Measurements from ENCODE around the gene GLI2.

GLI2 gene

DNA sequence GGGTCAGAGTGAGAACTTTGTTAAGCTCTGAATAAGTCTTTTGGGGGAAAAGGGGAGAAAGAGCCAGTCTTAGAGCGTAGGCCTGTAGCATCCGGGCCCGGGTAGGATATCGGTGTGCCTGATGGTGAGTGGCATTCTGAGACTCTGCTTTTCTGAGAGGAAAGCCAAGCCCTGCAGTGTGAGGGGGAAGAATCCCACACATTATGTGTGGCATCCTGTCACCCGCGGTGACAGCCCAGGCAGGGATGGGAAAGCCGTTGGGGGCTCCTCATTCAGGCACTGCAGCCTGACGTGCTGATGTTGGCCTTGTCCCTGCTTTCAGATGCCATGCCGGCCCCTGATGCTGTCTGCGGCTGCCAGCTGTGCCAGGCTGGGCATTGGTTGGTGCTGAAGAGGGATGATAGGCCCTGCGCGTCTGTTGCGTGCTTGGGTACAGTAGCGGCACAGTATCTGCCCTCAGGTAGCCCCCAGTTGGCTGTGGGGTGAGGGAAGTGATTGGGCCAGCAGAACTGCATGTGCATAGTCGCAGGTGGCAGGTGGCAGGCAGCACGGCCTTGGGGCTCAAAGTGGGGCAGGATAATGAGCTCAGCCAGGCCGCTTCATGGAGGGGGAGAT, 37.6 kb downstream of the GLI2 start:
- no peak for DNase-seq

DNA sequence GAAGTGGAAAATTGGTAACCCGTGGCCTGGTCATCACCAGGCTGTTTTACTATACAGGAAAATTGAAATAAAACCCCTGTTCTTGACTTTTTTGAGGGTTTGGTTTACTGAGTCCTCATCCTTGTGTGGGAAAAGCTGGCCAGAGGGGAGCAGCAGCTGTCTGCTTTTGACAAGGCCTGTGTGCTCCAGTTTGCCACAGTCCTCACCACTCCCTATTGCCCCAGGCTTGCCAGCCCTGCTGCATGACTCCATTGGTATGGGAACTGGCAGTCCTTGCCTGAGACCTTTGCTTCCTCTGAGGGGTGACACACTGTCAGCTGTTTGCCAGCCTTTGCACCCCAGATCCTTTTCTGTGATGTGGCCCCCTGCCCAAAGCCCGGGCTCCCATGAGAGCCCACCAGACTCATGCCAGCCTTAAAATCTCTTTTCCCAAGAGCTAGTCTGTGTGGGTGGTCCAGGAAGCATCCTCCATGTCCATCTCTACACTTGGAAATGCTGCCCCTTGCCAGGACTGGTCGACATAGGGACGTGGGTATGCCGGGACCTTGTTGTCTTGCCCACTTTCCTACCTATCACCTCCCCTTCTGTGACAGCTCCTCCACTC, 39.0 kb downstream of the GLI2 start:
- DNase-seq: no peak

DNA sequence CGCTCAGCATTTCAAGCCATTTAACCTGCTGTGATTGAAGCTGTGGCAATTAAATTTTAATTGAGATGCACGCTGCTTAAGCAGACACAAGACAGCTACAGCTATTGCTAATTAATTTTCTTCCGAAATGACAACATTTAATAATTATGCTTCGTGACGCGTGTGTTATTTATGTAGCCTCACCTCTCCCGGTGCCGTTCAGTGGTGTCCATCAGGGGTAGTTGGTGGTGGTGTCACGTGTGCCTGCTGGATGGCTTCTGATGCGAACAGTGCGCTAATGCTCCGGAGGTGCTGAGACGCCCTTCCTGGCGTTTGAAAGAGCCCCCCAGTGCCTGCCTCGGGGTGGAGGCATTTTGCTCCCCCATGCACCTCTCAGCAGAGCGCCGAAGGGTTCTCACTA, 39.5 kb downstream of the GLI2 start:
- DNase-seq: no peak

DNA sequence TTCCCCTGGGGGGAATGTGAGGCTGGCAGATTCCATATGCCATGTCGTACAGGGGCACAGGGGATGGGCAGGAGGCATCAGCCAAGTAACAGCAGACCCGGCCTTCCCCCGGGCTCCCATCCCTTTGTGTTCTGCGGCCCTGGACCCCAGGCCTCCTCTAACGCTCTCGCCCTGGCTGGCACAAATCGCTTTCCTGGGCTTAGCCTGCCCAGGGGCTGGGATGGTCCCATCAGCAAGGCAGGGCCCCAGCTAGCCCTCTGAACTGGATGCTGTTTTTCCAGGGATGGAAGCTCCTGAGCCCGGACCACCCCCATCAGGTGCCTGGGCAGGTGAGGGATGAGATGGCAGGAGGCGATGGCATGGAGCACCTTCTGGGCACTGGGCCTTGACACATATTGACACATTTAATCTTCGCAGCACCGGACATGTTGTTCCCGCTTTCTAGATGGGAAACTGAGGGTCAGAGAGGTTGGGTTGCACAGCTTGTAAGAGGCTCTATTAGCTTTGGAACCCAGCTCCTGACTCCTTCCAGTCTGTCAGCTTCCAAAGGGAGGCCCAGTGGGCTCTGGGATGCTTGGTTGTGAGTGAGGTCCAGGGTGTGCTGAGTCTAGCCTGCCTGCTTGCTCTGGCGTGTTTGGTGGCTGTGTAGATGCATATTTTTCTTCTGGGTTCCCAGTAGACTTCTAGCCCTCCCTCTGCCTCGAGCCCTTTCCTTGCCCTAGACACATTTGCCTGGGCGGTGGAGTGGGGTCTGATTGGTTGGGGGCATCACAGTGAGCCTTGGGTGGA, 40.3 kb downstream of the GLI2 start:
- DNase-seq: no peak

DNA sequence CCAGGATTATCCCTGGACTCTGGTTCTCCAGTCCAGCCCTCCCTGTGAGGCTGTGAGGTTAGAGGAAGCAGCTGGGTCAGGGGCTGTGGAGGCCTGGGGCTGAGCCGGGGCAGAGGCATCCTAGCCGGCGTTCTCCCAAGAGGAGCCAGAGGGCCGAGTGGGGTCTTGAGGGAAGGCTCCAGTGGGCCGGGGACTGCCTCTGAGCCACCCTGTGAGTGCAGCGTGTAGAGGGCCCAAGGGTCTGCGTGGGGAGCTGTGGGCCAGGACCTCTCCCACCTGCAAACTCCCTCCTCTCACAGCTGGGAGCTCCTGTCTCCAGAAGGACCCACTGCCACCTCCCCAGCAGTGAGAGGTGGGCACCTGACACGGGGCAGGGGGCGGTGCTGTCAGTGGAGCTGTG, 41.0 kb downstream of the GLI2 start:
- DNase-seq: no peak

DNA sequence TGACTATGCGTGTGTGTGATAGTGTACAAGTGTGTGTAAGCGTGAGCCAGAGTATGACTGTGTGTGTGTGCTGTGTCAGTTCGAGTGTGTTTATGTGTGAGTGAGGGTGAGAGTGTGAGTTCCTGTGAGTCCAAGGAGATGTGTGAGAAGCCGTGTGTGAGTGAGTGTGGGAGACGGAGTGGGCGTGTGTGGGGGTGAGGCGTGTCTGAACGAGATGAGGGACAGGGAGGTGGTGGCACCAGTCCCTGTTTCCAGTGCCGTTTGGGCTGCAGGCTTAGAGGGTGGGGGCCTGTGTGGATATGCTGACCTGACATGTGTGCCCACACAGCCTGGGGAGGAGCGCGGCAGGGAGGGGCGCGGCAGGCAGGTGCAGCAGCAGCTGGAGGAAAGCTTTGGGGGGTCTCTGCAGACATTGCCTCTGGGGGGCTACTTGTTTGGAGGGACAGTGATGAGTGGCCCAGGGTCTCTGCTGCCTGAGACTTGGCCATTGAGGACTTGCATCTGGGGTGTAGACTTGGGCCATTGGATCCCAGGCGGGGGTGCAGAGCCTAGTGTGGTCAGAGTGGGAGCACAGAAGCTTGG, 41.6 kb downstream of the GLI2 start:
- no peak for DNase-seq

DNA sequence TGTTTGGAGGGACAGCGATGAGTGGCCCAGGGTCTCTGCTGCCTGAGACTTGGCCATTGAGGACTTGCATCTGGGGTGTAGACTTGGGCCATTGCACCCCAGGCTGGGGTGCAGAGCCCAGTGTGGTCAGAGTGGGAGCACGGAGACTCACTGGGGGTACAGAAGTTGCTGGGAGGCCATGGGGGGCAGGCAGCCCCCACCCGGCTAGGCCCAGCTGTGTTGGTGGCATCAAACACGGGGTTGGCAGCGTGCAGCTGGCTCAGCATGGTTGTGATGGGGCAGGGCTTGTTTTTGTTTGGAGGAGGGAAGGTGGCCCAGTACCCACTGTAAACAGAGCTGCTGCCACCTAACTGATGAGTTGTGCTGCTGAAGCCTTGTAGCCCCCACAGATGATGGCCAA, 42.1 kb downstream of the GLI2 start:
- DNase-seq: no peak

DNA sequence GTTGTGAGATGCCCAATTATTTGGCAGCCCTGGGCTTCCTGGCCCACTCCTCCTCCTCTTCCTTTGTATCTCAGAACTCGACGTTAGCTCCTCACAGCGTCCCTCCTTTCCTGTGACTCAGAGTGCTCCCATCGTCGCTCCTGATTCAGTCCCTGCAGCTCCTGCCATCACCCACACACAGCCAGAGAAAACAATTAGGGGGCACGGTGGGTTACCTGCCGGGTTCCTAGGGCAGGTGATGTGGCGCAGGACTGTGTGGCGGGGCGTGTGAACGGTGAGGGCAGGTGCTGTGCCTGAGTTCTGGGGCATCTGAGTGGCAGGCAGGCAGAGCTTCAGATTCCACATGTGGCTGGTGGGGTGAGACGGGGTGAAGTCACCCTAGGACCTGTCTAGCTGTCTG, 42.6 kb downstream of the GLI2 start:
- DNase-seq: no peak

DNA sequence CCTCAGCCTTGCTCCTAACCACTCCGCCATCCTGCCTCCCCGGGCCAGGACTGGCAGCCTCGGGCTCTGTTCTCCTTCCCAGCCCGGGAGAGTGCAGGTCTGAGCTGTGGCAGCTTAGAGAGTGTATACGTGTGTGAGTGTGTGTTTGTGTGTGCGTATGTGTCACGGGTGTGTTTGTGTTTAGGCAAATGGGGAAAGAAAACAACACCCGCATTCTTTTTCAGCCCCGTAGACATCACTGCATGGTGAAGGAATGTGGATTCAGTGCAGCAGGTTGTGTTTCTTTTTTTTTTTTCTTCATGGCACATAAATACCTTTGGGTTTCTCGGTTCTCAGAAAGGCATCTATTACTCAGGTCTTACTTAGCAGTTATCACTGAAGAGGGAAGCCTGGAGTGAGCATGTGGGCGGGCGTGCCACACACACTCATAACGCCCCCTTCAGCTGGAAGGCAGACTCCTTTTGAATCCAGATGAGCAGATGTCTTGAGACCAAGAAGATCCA, 44.2 kb downstream of the GLI2 start:
- DNase-seq: no peak

DNA sequence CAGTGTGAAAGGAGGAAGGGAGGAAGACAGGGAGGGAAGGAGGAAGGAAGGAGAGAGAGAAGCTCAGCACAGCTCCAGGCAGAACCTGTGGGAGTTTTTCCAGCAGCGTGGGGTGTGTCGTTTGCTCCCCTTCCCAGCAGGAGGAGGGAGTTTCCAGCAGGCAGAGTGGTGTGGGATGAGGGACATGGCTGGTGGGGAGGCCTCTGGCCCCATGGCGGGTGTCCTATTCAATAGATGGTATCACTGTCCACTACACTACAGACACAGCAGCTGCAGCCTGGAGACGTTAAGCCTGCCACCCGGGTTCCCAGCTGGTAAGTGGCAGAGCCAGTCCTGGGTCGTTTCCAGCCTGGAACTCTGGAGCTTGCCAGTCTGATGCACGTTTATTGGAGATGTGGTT, 44.7 kb downstream of the GLI2 start:
- DNase-seq: no peak

DNA sequence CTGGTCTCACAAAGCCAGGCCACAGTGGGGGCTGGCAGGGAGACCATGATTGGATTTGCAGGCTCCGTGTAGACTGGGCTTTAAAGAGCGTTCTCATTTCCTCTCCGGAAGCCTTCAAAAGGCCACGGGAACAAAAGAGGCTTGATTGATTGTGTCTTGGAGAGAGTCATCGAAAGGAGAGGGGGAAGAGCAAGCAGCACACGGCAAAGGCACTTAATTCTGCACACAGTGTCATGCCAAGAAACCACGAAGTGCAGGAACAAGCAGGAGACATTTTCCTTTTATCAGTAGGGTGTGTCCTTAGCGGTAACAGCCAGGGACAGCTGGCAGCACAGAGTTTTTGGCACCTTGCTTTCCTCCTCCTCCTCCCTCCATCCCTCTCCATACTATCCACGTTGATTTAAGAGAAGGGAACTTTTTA, 47.7 kb downstream of the GLI2 start:
- no peak for DNase-seq

DNA sequence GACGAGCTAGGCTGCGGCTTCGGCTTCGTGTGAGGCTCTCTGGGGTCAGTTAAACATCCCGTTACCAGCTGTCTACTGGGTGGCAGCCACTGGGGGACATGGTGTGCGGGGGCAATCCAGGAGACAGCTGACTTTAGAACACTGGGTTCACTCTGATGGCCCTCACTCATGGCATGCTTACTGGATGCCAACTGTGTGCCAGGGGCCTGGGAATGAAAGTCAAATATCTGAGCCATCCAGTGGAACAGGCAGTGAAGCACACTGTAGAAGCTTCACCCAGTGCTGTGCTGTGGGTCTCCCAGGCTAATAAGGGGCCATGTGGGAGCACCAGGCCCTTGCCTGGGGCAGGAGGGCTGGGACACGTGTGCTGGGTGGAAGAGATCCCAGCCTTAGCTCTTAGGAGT, 48.3 kb downstream of the GLI2 start:
- no peak for DNase-seq

All from CD4-positive, alpha-beta T cell treated with Interleukin-17A for 1 hour (primary cell).